Measurements from ENCODE around the gene MADD.

The MADD gene

GRCh38 chr11:47342036-47342803, 72.3 kb downstream of the MADD start:
- no peak for DNase-seq

- no peak for DNase-seq
These were observed 72.9 kb downstream of the MADD start for GRCh38 chr11:47342854-47343253.

- no peak for DNase-seq
These were observed 76.1 kb downstream of the MADD start for GRCh38 chr11:47345890-47346563.

- no peak for DNase-seq
These were observed 77.2 kb downstream of the MADD start for GRCh38 chr11:47347137-47347536.

- no peak for DNase-seq
These were observed 78.3 kb downstream of the MADD start for GRCh38 chr11:47348131-47348802.

- no peak for DNase-seq
These were observed 78.9 kb downstream of the MADD start for GRCh38 chr11:47348859-47349258.

- no peak for DNase-seq
These were observed 79.7 kb downstream of the MADD start for GRCh38 chr11:47349521-47350095.

- no peak for DNase-seq
These were observed 80.4 kb downstream of the MADD start for GRCh38 chr11:47350315-47350714.

- DNase-seq: no peak
These were observed 81.5 kb downstream of the MADD start for GRCh38 chr11:47351156-47352126.

GRCh38 chr11:47352556-47352955, 82.6 kb downstream of the MADD start, which contains the start of gene MYBPC3:
MYBPC3 (minus strand) TSS chr11:47352702; CDS start chr11:47352647, 55 bp downstream.
- no peak for DNase-seq

- DNase-seq: no peak
These were observed 84.2 kb downstream of the MADD start for GRCh38 chr11:47353978-47354774.

GRCh38 chr11:47354913-47355282, 85.0 kb downstream of the MADD start:
- DNase-seq: no peak

GRCh38 chr11:47355283-47356128, 85.6 kb downstream of the MADD start:
- peak; percentile 34 to 42 for DNase-seq

GRCh38 chr11:47356129-47356997, 86.4 kb downstream of the MADD start:
- DNase-seq: no peak

GRCh38 chr11:47356998-47357329, 87.0 kb downstream of the MADD start:
- no peak for DNase-seq

GRCh38 chr11:47357985-47358730, 88.2 kb downstream of the MADD start:
- DNase-seq: no peak

GRCh38 chr11:47358731-47359051, 88.8 kb downstream of the MADD start:
- no peak for DNase-seq

- no peak for DNase-seq
These were observed 89.2 kb downstream of the MADD start for GRCh38 chr11:47359162-47359561.

GRCh38 chr11:47359586-47359985, 89.7 kb downstream of the MADD start:
- DNase-seq: no peak

All from stimulated activated CD4-positive, alpha-beta T cell treated with anti-CD3 and anti-CD28 coated beads, Interleukin-2, amount 100 ng/mL, for 48 hours (primary cell).